GM12892 (cell line): ENCODE data around the gene DSCAML1.

Experiments used
- POLR2A ChIP-seq: IDR thresholded peaks from 2 replicates; pipeline ENCODE4 v1.6.1; 2011; ENCODE audit warnings: low read depth, low read length, control low read depth
- POLR2AphosphoS5 ChIP-seq: IDR thresholded peaks from 2 replicates; pipeline ENCODE4 v1.6.1; 2011; ENCODE audit warnings: low read depth, low read length, control low read depth

DNA sequence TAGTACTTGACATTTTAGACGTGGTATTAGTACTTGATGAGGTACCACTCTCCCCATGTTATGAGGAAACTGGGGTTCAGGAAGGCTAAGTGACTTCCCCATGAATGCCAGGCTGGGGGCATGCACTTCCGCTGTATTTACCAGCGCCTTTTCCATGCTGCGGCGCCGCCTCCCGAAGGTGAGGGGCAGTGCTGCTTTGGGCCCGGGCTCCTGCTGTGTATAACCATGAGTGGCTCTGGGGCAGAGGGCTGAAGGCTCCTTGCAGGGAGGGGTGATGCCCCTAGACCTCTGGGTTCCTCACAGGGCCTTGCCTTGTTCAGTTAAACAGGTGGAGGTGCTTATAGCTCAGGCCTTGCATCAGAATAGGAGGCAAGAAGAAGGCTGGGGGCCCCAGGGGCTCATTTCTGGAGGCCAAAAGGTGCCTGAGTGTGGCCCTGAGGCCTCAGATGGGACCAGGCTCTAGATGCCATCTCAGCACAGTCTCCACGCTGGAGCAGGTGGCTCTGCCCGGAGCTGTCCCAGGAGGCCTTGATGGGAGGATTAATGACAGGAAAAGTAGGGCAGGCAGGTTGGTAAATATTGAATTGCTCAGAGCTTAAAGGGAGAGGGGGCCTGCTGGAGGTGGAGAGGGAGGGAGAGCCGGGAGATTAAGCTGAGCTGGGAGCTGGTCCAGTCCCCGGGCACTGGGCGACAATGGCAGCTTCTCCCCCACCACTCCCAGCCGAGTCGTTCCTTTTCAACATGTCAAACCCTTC lies 339.8 kb downstream of the DSCAML1 start:
- TF ChIP-seq POLR2A: no peak
- TF ChIP-seq POLR2AphosphoS5: no peak
